Measurements from ENCODE around the gene GALNT17.
"Not testable (repeated sequence)": the region's sequence is repeated elsewhere in the genome, so short reads cannot be mapped to it uniquely, and the experiment has no call there.

The GALNT17 gene

DNA sequence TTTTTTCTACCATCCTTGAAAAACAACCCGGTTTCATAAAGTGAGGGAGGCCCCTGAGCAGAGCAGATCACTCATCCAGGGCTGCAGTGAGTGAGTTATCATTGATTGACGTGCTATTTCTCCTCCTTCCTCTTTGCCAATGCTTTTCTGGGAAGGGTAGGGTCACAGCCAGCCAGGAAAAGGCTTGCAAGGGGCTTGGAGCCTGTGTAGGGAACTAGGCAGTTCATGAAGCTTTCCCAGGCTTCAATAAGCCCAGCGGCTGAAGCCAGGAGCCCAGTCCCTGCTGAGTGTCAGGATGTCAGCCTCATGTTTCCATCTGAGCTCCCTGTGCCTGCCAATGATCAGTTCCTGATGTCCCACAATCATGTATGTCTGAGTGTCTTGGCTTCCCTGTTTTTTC, 584.7 kb downstream of the GALNT17 start:
- peaks cover 0 to 3% of the 10 kb centered on the region in 2 donors for H3K9me3 Mint-ChIP-seq
- no peak for ATAC-seq (replicated peaks)
- H3K27ac Mint-ChIP-seq, result no peak overlapping the region
- H3K36me3 Mint-ChIP-seq (ENCODE audit: insufficient read depth), result no peaks in the 10 kb centered on the region
- H3K4me1 Mint-ChIP-seq (ENCODE audit: low read depth in 2 of 2), result no peaks in the 10 kb centered on the region
- H3K4me3 Mint-ChIP-seq, result no peak overlapping the region
- no peaks in the 10 kb centered on the region for H3K27me3 Mint-ChIP-seq
- no peak for DNase-seq

DNA sequence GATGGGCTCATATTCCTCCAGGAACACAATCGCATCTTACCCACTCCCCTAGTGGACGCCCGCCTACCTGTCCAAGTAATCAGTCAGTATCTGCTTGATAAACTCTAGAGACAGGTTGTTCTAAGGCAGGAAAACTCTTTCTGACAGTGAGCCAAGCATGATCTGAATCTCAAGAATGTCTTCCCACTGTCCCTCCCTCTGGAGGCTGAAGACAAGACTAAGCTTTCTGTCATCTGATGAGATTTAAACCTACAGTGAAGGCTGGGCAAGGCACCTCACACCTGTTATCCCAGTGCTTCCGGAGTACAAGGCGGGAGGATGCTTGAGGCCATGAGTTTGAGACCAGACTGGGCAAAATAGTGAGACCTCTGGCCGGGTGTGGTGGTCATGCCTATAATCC, 586.6 kb downstream of the GALNT17 start:
- H3K27ac Mint-ChIP-seq, result no peak overlapping the region
- no peak for ATAC-seq (replicated peaks)

DNA sequence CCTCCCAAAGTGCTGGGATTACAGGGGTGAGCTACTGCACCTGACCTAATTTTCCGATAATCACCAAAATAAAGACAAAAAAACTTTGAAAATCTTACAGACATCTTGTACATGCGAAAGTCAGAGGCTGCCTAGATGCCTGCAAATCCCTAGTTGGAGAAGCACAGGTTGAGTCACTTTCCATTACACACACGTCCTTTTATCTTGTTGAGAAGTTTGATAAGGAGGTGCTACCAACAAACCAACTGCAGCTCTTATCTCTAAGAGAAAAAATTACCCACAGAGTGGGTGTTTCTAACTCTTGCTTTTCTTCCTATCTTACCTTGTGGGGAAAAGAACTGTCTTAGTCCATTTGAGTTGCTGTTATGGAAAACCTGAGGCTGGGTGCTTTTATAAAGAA, 589.8 kb downstream of the GALNT17 start:
- no peak for ATAC-seq (replicated peaks)
- no peaks in the 10 kb centered on the region for H3K36me3 Mint-ChIP-seq (ENCODE audit: insufficient read depth)
- peaks cover 0 to 6% of the 10 kb centered on the region in 2 donors for H3K27me3 Mint-ChIP-seq
- no peak overlapping the region for H3K4me3 Mint-ChIP-seq
- no peak for DNase-seq
- peaks cover 0 to 3% of the 10 kb centered on the region in 2 donors for H3K9me3 Mint-ChIP-seq
- H3K4me1 Mint-ChIP-seq (ENCODE audit: low read depth in 2 of 2), result no peaks in the 10 kb centered on the region
- H3K27ac Mint-ChIP-seq, result no peak overlapping the region

More for the DNA sequence above, 586.6 kb downstream of the GALNT17 start:
- Mint-ChIP-seq H3K36me3 (ENCODE audit: insufficient read depth) (no peaks in the 10 kb centered on the region), H3K4me1 (ENCODE audit: low read depth in 2 of 2) (no peaks in the 10 kb centered on the region), H3K9me3 (peaks cover 0 to 1% of the 10 kb centered on the region in 2 donors), H3K4me3 (no peak overlapping the region), H3K27me3 (no peaks in the 10 kb centered on the region)
- DNase-seq, result no peak

DNA sequence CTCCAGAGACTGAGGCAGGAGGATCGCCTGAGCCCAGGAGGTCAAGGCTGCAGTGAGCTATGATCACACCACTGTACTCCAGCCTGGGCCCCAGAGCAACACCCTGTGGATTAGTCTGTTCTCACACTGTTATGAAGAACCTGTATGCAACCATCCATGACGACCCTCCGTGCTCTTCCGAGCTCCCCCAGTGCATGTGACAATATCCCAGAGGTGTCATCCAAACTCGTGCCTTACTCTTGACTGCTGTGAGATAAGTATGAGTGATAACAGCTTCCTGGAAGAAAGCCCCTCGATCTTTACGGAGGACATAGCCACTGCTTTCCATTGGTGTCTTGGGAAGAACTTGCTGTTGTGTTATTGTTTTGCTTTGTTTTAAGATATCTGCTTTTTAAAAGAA, 591.9 kb downstream of the GALNT17 start:
- Mint-ChIP-seq H3K4me1 (ENCODE audit: low read depth in 2 of 2) (no peaks in the 10 kb centered on the region), H3K9me3 (peaks cover 0 to 3% of the 10 kb centered on the region in 2 donors), H3K27me3 (peaks cover 0 to 6% of the 10 kb centered on the region in 2 donors), H3K36me3 (ENCODE audit: insufficient read depth) (no peaks in the 10 kb centered on the region), H3K4me3 (no peak overlapping the region), H3K27ac (no peak overlapping the region)
- ATAC-seq (replicated peaks) (no peak), DNase-seq (no peak)

DNA sequence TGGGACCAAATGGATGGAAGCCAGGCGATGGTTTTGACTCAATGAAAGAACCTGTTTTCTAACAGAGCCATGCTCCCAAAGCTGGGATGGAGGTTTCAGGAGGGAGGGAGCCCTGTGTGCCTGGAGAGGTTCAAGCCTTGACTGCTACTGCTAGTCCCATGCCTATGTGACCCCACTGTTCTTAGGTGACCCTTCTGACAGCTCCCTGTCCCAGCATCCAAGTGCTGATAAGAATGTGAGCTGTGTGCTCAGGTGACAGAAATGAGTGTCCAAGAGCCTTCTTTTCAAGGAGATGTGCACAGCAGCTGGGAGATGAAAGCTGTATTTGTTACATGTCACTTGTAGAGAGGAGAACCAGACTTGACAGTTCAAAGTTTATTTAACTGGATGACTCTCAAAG, 595.4 kb downstream of the GALNT17 start:
- no peak for ATAC-seq (replicated peaks)
- Mint-ChIP-seq H3K27me3 (peaks cover 0 to 6% of the 10 kb centered on the region in 2 donors), H3K36me3 (ENCODE audit: insufficient read depth) (no peaks in the 10 kb centered on the region), H3K9me3 (peaks cover 0 to 1% of the 10 kb centered on the region in 2 donors), H3K27ac (no peak overlapping the region), H3K4me1 (ENCODE audit: low read depth in 2 of 2) (no peaks in the 10 kb centered on the region), H3K4me3 (no peak overlapping the region)
- no peak for DNase-seq

DNA sequence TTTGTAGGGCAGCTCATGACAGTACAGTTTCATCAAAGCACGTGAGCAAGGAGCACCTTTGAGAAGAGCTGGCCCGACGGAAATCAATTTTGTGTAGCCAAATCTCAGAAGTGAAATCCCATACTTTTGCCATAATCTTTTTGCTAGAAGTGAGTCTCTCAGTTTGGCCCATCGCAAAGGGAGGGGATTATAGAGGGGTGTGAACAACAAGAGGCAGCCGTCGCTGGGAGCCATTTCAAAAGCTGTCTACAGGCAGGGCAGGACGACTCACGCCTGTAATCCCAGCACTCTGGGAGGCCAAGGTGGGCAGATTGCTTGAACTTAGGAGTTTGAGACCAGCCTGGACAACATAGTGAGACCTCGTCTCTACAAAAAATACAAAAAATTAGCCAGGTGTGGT, 599.8 kb downstream of the GALNT17 start:
- ATAC-seq (replicated peaks), result no peak
- DNase-seq, result no peak
- Mint-ChIP-seq H3K4me1 (ENCODE audit: low read depth in 2 of 2) (peaks cover 0 to 1% of the 10 kb centered on the region in 2 donors), H3K4me3 (no peak overlapping the region), H3K36me3 (ENCODE audit: insufficient read depth) (no peaks in the 10 kb centered on the region), H3K27ac (no peak overlapping the region), H3K27me3 (no peaks in the 10 kb centered on the region), H3K9me3 (no peaks in the 10 kb centered on the region)

DNA sequence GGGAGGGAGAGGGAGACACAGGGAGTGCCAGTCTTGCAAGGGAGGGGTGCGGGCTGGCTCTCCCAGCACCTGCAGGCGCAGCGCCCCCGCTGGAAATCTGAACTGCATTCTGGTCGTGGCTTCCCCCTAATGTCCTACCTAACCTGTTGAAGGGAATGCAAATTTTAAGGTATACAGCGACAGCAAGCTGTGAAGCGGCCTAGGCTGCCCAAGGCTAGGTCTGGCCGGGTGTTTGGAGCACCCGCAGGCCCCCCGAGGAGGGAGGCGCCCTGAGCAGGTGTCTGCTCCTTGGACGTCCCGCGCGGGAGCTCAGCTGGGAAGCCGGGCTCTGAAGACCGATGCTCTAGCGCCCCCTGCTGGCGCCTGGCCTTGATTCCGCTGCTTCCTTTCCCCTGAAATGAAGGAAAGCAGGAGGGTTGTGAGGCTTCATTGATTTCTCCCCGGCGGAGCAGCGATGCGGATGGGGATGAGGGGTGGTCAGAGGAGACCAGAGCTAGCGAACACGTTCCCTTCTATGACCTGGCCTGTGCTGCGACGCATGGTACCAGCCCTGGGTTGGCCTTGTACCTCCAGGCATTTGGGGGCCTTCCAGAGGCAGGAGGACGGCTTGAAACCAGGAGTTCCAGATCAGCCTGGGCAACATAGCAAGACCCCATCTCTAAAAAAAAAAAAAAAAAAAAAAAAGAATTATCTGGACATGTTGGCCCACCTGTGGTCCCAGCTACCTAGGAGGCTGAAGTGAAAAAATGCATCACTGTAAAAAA, 601.3 kb downstream of the GALNT17 start:
- ATAC-seq (replicated peaks) (no peak), DNase-seq (peak; percentile 7 to 36 (median 28))
- no peak overlapping the region for H3K4me3 Mint-ChIP-seq
- no peaks in the 10 kb centered on the region for H3K9me3 Mint-ChIP-seq
- peaks cover 0 to 1% of the 10 kb centered on the region in 2 donors for H3K4me1 Mint-ChIP-seq (ENCODE audit: low read depth in 2 of 2)
- no peak overlapping the region for H3K27ac Mint-ChIP-seq
- H3K27me3 Mint-ChIP-seq, result no peaks in the 10 kb centered on the region
- no peaks in the 10 kb centered on the region for H3K36me3 Mint-ChIP-seq (ENCODE audit: insufficient read depth)

DNA sequence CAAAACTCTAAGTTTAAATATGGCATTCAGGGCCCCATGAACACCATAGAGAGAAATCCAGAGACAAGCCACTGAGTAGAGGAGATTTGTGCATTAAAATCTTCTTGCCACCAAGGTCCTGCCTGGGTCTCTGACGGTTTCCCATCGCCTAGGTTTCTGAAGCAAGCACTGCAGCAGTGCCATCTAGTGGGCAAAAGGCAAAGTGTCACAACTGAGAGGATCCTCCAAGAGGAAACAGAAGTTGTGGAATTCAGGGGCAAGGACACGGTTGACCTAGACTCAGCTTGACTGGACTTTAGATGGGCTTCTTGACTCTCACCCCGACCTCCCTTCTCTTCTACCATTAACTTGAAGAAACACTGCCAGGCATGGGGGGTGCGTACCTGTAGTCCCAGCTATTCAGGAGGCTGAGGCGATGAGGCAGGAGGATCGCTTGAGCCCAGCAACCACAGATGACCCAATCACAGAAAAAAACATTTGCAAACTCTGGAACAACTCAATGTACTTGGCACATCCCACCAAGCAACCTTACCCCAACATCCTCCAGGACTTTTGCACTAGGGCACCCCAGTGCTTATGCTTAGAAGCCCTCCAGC, 604.1 kb downstream of the GALNT17 start:
- Mint-ChIP-seq H3K9me3 (no peaks in the 10 kb centered on the region), H3K36me3 (ENCODE audit: insufficient read depth) (no peaks in the 10 kb centered on the region), H3K27me3 (no peaks in the 10 kb centered on the region), H3K27ac (no peak overlapping the region), H3K4me1 (ENCODE audit: low read depth in 2 of 2) (peaks cover 0 to 1% of the 10 kb centered on the region in 2 donors), H3K4me3 (no peak overlapping the region)
- ATAC-seq (replicated peaks) (no peak), DNase-seq (peak; percentile 5 to 15 (median 6))

DNA sequence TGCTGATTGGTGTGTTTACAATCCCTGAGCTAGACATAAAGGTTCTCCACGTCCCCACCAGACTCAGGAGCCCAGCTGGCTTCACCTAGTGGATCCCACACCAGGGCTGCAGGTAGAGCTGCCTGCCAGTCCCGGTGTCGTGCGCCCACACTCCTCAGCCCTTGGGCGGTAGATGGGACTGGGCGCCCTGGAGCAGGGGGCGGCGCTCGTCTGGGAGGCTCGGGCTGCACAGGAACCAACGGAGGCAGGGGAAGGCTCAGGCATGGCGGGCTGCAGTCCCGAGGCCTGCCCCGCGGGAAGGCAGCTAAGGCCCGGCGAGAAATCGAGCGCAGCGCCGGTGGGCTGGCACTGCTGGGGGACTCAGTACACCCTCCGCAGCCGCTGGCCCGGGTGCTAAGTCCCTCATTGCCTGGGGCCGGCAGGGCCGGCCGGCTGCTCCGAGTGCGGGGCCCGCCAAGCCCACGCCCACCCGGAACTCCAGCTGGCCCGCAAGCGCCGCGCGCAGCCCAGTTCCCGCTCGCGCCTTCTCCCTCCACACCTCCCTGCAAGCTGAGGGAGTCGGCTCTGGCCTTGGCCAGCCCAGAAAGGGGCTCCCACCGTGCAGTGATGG, 606.1 kb downstream of the GALNT17 start:
- H3K9me3 Mint-ChIP-seq; DNase-seq; ATAC-seq (replicated peaks); H3K27me3 Mint-ChIP-seq; H3K36me3 Mint-ChIP-seq (ENCODE audit: insufficient read depth); H3K27ac Mint-ChIP-seq; H3K4me3 Mint-ChIP-seq; H3K4me1 Mint-ChIP-seq (ENCODE audit: low read depth in 2 of 2): not testable (repeated sequence)

DNA sequence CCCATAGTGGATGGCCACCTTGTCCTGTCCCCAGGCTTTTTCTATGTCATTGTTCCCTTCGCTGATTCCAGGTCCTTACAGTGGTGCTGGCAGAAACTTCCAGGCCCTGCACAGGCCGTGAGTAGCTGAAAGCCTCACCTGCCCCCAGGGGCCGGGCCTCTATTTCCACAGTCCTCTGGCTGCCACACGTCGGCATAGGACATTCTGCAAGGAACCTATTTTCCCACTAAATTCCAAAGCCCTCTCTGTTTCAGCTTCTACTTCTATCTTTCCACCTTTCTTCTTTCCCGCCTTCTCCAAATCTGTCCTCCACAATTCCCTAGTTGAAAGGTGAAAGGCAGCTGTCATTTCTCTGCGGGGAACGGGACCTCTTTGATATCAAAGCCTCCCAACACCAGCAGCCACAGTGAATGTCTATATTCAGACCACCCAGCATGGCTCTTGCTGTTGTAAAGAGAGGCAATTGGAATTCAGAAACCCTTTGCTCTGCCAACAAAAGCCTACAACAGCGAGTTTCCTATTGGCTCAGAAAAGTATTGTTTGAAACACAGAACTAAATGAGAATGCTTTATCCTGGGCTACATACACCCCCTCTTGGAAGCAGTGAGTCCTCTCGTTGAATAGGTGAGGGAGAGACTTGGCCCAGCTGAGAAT, 607.7 kb downstream of the GALNT17 start:
- ATAC-seq (replicated peaks) (no peak), DNase-seq (no peak)
- Mint-ChIP-seq H3K9me3 (no peaks in the 10 kb centered on the region), H3K27ac (no peak overlapping the region), H3K4me1 (ENCODE audit: low read depth in 2 of 2) (no peaks in the 10 kb centered on the region), H3K4me3 (no peak overlapping the region), H3K27me3 (no peaks in the 10 kb centered on the region), H3K36me3 (ENCODE audit: insufficient read depth) (no peaks in the 10 kb centered on the region)

DNA sequence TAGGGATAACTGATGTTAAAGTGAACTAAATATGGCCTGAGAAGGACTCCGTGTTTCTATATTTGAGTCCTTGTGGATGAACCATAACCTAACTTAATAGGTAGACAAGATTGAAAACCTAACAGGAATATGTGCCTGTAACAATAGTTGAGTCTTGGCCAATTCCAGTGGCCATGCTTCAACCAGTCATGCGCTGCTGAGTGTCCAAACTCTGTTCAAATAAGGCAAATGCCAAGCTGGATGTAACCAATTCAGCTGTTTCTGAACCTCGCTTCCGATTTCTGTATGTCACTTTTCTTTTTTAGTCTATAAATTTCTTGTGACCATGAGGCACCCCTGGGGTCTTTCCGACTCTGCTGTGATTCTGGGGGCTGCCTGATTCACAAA, 608.2 kb downstream of the GALNT17 start:
- H3K27me3 Mint-ChIP-seq, result no peaks in the 10 kb centered on the region
- no peak overlapping the region for H3K4me3 Mint-ChIP-seq
- no peak overlapping the region for H3K27ac Mint-ChIP-seq
- H3K9me3 Mint-ChIP-seq, result no peaks in the 10 kb centered on the region
- ATAC-seq (replicated peaks) (no peak), DNase-seq (no peak)
- no peaks in the 10 kb centered on the region for H3K4me1 Mint-ChIP-seq (ENCODE audit: low read depth in 2 of 2)
- no peaks in the 10 kb centered on the region for H3K36me3 Mint-ChIP-seq (ENCODE audit: insufficient read depth)

DNA sequence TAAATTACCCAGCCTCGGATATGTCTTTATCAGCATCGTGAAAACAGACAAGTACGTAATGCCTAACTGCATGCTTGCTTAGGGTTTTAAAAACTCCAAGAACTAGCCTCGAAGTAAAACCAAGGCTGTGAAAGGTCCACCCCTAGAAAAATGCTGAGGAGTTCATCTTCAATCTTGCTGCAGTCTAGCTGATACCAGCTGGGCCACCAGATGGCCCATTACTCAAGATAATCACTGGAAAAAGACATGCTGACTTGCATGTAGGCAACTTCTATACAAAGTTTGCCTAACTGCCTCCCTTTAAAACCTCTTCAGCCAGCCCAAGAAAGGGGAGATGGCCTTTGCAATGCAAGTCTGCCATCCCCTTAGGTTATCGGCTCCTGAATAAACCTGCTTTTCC, 614.1 kb downstream of the GALNT17 start:
- DNase-seq (no peak), ATAC-seq (replicated peaks) (no peak)
- Mint-ChIP-seq H3K4me3 (no peak overlapping the region), H3K9me3 (peaks cover 2 to 8% of the 10 kb centered on the region in 2 donors), H3K27me3 (peaks cover 0 to 9% of the 10 kb centered on the region in 2 donors), H3K4me1 (ENCODE audit: low read depth in 2 of 2) (no peaks in the 10 kb centered on the region), H3K36me3 (ENCODE audit: insufficient read depth) (no peaks in the 10 kb centered on the region), H3K27ac (no peak overlapping the region)

DNA sequence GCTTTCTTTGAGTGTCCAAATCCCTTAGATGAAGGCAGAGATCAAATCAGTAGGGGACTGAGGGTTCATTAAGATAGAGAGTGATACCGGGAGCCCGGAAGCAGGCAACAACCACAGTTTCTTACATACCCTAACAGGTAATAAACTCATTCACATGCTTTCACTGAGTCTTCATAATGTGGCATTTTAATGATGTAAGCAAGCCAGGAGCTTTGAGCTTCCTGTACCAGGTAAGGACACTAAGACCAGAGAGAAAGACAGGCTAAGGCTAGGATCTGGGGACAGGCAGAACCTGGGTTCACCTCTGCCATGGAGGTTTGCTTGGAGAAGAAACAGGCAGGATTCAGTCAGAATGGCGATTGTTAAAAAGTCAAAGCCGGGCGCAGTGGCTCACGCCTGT, 618.3 kb downstream of the GALNT17 start:
- no peak overlapping the region for H3K4me3 Mint-ChIP-seq
- no peaks in the 10 kb centered on the region for H3K36me3 Mint-ChIP-seq (ENCODE audit: insufficient read depth)
- H3K27ac Mint-ChIP-seq, result no peak overlapping the region
- no peaks in the 10 kb centered on the region for H3K4me1 Mint-ChIP-seq (ENCODE audit: low read depth in 2 of 2)
- peaks cover 2 to 8% of the 10 kb centered on the region in 2 donors for H3K9me3 Mint-ChIP-seq
- no peak for DNase-seq
- H3K27me3 Mint-ChIP-seq, result peaks cover 0 to 11% of the 10 kb centered on the region in 2 donors
- no peak for ATAC-seq (replicated peaks)

All from effector memory CD8-positive, alpha-beta T cell (primary cell).